BLaER1 treated with 17β-estradiol and CSF1 and Interleukin-3, amounts not matched to agents 10 nM and 100 nM (cell line): ENCODE results near the gene TP73.
A peak's percentile ranks its signal among the peaks of the same experiment; 100 is the strongest.

Source experiments
- H3K27ac ChIP-seq, 11 experiments: shearing (Covaris generic); formaldehyde crosslinking; 2 replicates each; pipeline ENCODE4 v1.8.1; 2022
- H3K27me3 ChIP-seq, 11 experiments: shearing (Covaris generic); formaldehyde crosslinking; 2 replicates each; pipeline ENCODE4 v1.8.1; 2022
- H3K36me3 ChIP-seq, 11 experiments: shearing (Covaris generic); formaldehyde crosslinking; 2 replicates each; pipeline ENCODE4 v1.8.1; 2022
- H3K4me1 ChIP-seq, 10 experiments: shearing (Covaris generic); formaldehyde crosslinking; 2 replicates each; pipeline ENCODE4 v1.8.1; 2022
- H3K4me2 ChIP-seq, 11 experiments: shearing (Covaris generic); formaldehyde crosslinking; 2 replicates each; pipeline ENCODE4 v1.8.1; 2022
- H3K4me3 ChIP-seq, 10 experiments: shearing (Covaris generic); formaldehyde crosslinking; 2 replicates each; pipeline ENCODE4 v1.8.1; 2022
- H3K9ac ChIP-seq, 11 experiments: shearing (Covaris generic); formaldehyde crosslinking; 2 replicates each; pipeline ENCODE4 v1.8.1; 2022
- H3K9me3 ChIP-seq, 11 experiments: shearing (Covaris generic); formaldehyde crosslinking; replicated peaks in 1 of 11; 2 replicates each; pipeline ENCODE4 v1.8.1; 2022
- H4K20me1 ChIP-seq, 11 experiments: shearing (Covaris generic); formaldehyde crosslinking; 2 replicates each; pipeline ENCODE4 v1.8.1; 2022
- Cebpa-rat ChIP-seq, 11 experiments: shearing (Covaris generic); IDR thresholded peaks; 2 replicates each; pipeline ENCODE4 v1.8.1; 2022

The TP73 gene

GRCh38 chr1:3753656-3754454, 101.5 kb downstream of the TP73 start:
- no peak for TF ChIP-seq Cebpa-rat (IDR thresholded peaks at IDR 0.05)
- H3K4me3 ChIP-seq = no peak overlapping the region
- H3K4me1 ChIP-seq = peaks cover 0 to 15% (median 0%) of the 10 kb centered on the region in 10 experiments; a peak in 6 of 20 replicates
- H3K9ac ChIP-seq = no peak overlapping the region
- H3K27me3 ChIP-seq = no peaks in the 10 kb centered on the region
- no peaks in the 10 kb centered on the region for H3K36me3 ChIP-seq
- no peaks in the 10 kb centered on the region for H4K20me1 ChIP-seq
- no peaks in the 10 kb centered on the region for H3K9me3 ChIP-seq
- H3K4me2 ChIP-seq = peak overlapping the region in 1 of 11 experiments; percentile 13; a peak in 1 of 22 replicates
- H3K27ac ChIP-seq = no peak overlapping the region

GRCh38 chr1:3756394-3756793, 104.1 kb downstream of the TP73 start:
- no peak overlapping the region for H3K9ac ChIP-seq
- no peaks in the 10 kb centered on the region for H3K27me3 ChIP-seq

GRCh38 chr1:3759164-3759563, 106.8 kb downstream of the TP73 start:
- no peak for TF ChIP-seq Cebpa-rat (IDR thresholded peaks at IDR 0.05)
- peaks cover 0 to 41% (median 11%) of the 10 kb centered on the region in 10 experiments; a peak in 12 of 20 replicates for H3K4me1 ChIP-seq
- H3K27ac ChIP-seq = peak overlapping the region in 1 of 11 experiments; percentile 43; a peak in 3 of 22 replicates
- H3K4me2 ChIP-seq = peak overlapping the region in 7 of 11 experiments; percentile 19 to 72 (median 50); a peak in 12 of 22 replicates
- no peaks in the 10 kb centered on the region; a peak in 2 of 22 replicates for H3K36me3 ChIP-seq
- H3K9me3 ChIP-seq = peaks cover 12 to 18% (median 14%) of the 10 kb centered on the region in 11 experiments; a peak in 21 of 22 replicates
- H3K4me3 ChIP-seq = no peak overlapping the region
- H3K9ac ChIP-seq = no peak overlapping the region
- H4K20me1 ChIP-seq = no peaks in the 10 kb centered on the region
- H3K27me3 ChIP-seq = no peaks in the 10 kb centered on the region

More at GRCh38 chr1:3756394-3756793, 104.1 kb downstream of the TP73 start:
- Histone ChIP-seq H4K20me1 (no peaks in the 10 kb centered on the region), H3K9me3 (peaks cover 12 to 17% (median 14%) of the 10 kb centered on the region in 11 experiments; a peak in 21 of 22 replicates), H3K4me3 (no peak overlapping the region), H3K27ac (no peak overlapping the region), H3K36me3 (no peaks in the 10 kb centered on the region; a peak in 2 of 22 replicates), H3K4me2 (no peak overlapping the region), H3K4me1 (peaks cover 0 to 37% (median 11%) of the 10 kb centered on the region in 10 experiments; a peak in 12 of 20 replicates)
- TF ChIP-seq Cebpa-rat (IDR thresholded peaks at IDR 0.05) = no peak

GRCh38 chr1:3759796-3760195, 107.5 kb downstream of the TP73 start:
- Histone ChIP-seq H3K27ac (peak overlapping the region in 2 of 11 experiments; percentile 6 to 43; a peak in 3 of 22 replicates), H3K4me3 (no peak overlapping the region), H3K27me3 (no peaks in the 10 kb centered on the region), H3K4me2 (peak overlapping the region in 8 of 11 experiments; percentile 19 to 72 (median 47); a peak in 15 of 22 replicates), H3K4me1 (peaks cover 0 to 37% (median 11%) of the 10 kb centered on the region in 10 experiments; a peak in 12 of 20 replicates), H4K20me1 (no peaks in the 10 kb centered on the region), H3K9me3 (peaks cover 12 to 18% (median 14%) of the 10 kb centered on the region in 11 experiments; a peak in 21 of 22 replicates), H3K36me3 (no peaks in the 10 kb centered on the region; a peak in 2 of 22 replicates), H3K9ac (no peak overlapping the region)
- no peak for TF ChIP-seq Cebpa-rat (IDR thresholded peaks at IDR 0.05)

- Histone ChIP-seq H3K9ac (no peak overlapping the region), H3K27me3 (peaks cover 0 to 10% (median 0%) of the 10 kb centered on the region in 11 experiments; a peak in 5 of 22 replicates), H3K4me2 (no peak overlapping the region), H4K20me1 (no peaks in the 10 kb centered on the region), H3K27ac (0 out of 22 replicates have a peak overlapping the region, but pooled peaks of 1 of the 11 experiments have one; percentile 2), H3K9me3 (peaks cover 12 to 18% (median 14%) of the 10 kb centered on the region in 11 experiments; a peak in 21 of 22 replicates), H3K4me3 (no peak overlapping the region), H3K36me3 (no peaks in the 10 kb centered on the region; a peak in 2 of 22 replicates), H3K4me1 (peaks cover 0 to 37% (median 11%) of the 10 kb centered on the region in 10 experiments; a peak in 12 of 20 replicates)
- no peak for TF ChIP-seq Cebpa-rat (IDR thresholded peaks at IDR 0.05)
Observed at GRCh38 chr1:3761296-3762010, 109.1 kb downstream of the TP73 start.

GRCh38 chr1:3762151-3762872, 110.0 kb downstream of the TP73 start:
- no peak overlapping the region for H3K27ac ChIP-seq
- TF ChIP-seq Cebpa-rat (IDR thresholded peaks at IDR 0.05) = no peak
- H3K4me1 ChIP-seq = peaks cover 0 to 37% (median 11%) of the 10 kb centered on the region in 10 experiments; a peak in 12 of 20 replicates
- H3K27me3 ChIP-seq = peaks cover 0 to 12% (median 0%) of the 10 kb centered on the region in 11 experiments; a peak in 5 of 22 replicates
- peaks cover 12 to 18% (median 14%) of the 10 kb centered on the region in 11 experiments; a peak in 21 of 22 replicates for H3K9me3 ChIP-seq
- no peaks in the 10 kb centered on the region for H4K20me1 ChIP-seq
- H3K9ac ChIP-seq = no peak overlapping the region
- no peaks in the 10 kb centered on the region; a peak in 2 of 22 replicates for H3K36me3 ChIP-seq
- H3K4me2 ChIP-seq = peak overlapping the region in 2 of 11 experiments; percentile 8 to 10; a peak in 2 of 22 replicates
- no peak overlapping the region for H3K4me3 ChIP-seq

- Histone ChIP-seq H3K36me3 (no peaks in the 10 kb centered on the region; a peak in 2 of 22 replicates), H3K4me3 (no peak overlapping the region), H3K4me2 (peak overlapping the region in 2 of 11 experiments; percentile 8 to 10; a peak in 2 of 22 replicates), H3K27me3 (peaks cover 0 to 12% (median 0%) of the 10 kb centered on the region in 11 experiments; a peak in 5 of 22 replicates), H3K4me1 (peaks cover 0 to 37% (median 11%) of the 10 kb centered on the region in 10 experiments; a peak in 12 of 20 replicates), H3K9ac (no peak overlapping the region), H4K20me1 (no peaks in the 10 kb centered on the region), H3K9me3 (peaks cover 12 to 18% (median 14%) of the 10 kb centered on the region in 11 experiments; a peak in 21 of 22 replicates), H3K27ac (no peak overlapping the region)
- TF ChIP-seq Cebpa-rat (IDR thresholded peaks at IDR 0.05) = no peak
Observed at GRCh38 chr1:3762873-3763228, 110.5 kb downstream of the TP73 start.
